ENCODE results near the gene CFAP58.

DNA sequence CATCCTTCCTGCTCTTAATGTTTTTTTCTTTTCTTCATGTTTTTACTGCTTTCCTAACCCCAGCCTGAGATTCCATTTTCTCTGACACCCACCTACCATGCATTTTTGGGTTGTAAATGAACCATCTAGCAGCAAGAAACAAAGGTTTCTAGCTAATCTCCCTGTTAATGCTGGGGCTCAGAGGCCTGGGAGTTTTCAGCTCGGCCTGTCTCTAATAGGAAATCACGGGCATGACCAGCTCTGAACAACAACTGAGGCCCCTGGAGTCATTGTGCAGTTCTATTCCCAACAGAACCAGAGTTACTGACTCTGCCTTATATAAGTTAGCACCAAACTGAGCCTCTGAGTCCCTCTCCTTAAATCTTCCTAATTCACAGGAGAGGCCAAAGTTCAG is 134.8 kb downstream of the CFAP58 start:
- TF ChIP-seq EZH2 (IDR thresholded peaks at IDR 0.05; ENCODE audit: low read depth) = no peak
- TF ChIP-seq, protein P1, sequence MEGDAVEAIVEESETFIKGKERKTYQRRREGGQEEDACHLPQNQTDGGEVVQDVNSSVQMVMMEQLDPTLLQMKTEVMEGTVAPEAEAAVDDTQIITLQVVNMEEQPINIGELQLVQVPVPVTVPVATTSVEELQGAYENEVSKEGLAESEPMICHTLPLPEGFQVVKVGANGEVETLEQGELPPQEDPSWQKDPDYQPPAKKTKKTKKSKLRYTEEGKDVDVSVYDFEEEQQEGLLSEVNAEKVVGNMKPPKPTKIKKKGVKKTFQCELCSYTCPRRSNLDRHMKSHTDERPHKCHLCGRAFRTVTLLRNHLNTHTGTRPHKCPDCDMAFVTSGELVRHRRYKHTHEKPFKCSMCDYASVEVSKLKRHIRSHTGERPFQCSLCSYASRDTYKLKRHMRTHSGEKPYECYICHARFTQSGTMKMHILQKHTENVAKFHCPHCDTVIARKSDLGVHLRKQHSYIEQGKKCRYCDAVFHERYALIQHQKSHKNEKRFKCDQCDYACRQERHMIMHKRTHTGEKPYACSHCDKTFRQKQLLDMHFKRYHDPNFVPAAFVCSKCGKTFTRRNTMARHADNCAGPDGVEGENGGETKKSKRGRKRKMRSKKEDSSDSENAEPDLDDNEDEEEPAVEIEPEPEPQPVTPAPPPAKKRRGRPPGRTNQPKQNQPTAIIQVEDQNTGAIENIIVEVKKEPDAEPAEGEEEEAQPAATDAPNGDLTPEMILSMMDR (conservative IDR thresholded peaks at IDR 0.05) = no peak

Measured in PC-9 (cell line).